Measurements from ENCODE around the gene BNIP5.

The BNIP5 gene

GRCh38 chr6:36378936-36379335 is 42.2 kb upstream of the BNIP5 start:
- TF ChIP-seq ZNF274 (IDR thresholded peaks at IDR 0.05; ENCODE audit: low read depth, low read length) (no peak), YY1 (IDR thresholded peaks at IDR 0.05; ENCODE audit: insufficient read depth, insufficient read length) (no peak), SUZ12 (IDR thresholded peaks at IDR 0.05; ENCODE audit: extremely low read depth, insufficient read depth, insufficient read length) (no peak)
- Histone ChIP-seq H3K4me1 (ENCODE audit: insufficient read depth, insufficient read length) (no peaks in the 10 kb centered on the region), H3K4me3 (ENCODE audit: insufficient read length, low read depth) (no peak overlapping the region), H3K27me3 (ENCODE audit: insufficient read depth, insufficient read length) (no peaks in the 10 kb centered on the region), H3K9ac (ENCODE audit: insufficient read length, low read depth) (no peak overlapping the region), H3K9me3 (ENCODE audit: insufficient read depth, low read length) (no peaks in the 10 kb centered on the region), H3K36me3 (ENCODE audit: insufficient read depth, insufficient read length, low read length) (no peaks in the 10 kb centered on the region)
- DNase-seq (ENCODE audit: low read depth, low spot score): no peak

- no peak for DNase-seq (ENCODE audit: low read depth, low spot score)
- TF ChIP-seq YY1 (IDR thresholded peaks at IDR 0.05; ENCODE audit: insufficient read depth, insufficient read length): no peak
- Histone ChIP-seq H3K4me1 (ENCODE audit: insufficient read depth, insufficient read length) (no peaks in the 10 kb centered on the region), H3K36me3 (ENCODE audit: insufficient read depth, insufficient read length, low read length) (no peaks in the 10 kb centered on the region), H3K4me3 (ENCODE audit: insufficient read length, low read depth) (no peak overlapping the region), H3K9me3 (ENCODE audit: insufficient read depth, low read length) (no peaks in the 10 kb centered on the region), H3K9ac (ENCODE audit: insufficient read length, low read depth) (no peak overlapping the region), H3K27me3 (ENCODE audit: insufficient read depth, insufficient read length) (no peaks in the 10 kb centered on the region)
These were observed 41.7 kb upstream of the BNIP5 start for GRCh38 chr6:36378243-36378920.

DNA sequence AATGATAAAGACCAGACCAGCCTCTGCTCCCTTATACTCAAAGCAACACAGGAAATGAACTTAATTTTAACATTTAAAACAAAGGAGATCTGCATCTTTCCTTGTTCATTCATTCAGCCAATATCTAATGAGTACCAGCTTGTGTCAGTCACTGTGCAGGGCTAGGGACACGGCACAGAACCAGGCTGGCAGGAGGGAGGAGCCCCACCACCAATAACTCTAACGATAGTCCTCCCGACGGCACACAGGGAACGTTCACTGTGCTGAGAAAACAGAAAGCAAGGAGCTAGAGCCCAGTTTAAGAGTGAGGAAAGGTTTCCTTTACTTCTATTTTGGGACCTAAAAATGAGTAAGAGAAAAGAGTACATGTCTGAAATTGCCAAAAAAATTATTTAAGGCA is 40.9 kb upstream of the BNIP5 start:
- no peak for DNase-seq (ENCODE audit: low read depth, low spot score)
- Histone ChIP-seq H3K4me3 (ENCODE audit: insufficient read length, low read depth) (no peak overlapping the region), H3K36me3 (ENCODE audit: insufficient read depth, insufficient read length, low read length) (no peaks in the 10 kb centered on the region), H3K27me3 (ENCODE audit: insufficient read depth, insufficient read length) (no peaks in the 10 kb centered on the region), H3K9ac (ENCODE audit: insufficient read length, low read depth) (no peak overlapping the region), H3K9me3 (ENCODE audit: insufficient read depth, low read length) (no peaks in the 10 kb centered on the region), H3K4me1 (ENCODE audit: insufficient read depth, insufficient read length) (peaks cover 3% of the 10 kb centered on the region)
- TF ChIP-seq SUZ12 (IDR thresholded peaks at IDR 0.05; ENCODE audit: extremely low read depth, insufficient read depth, insufficient read length) (no peak), ZNF274 (IDR thresholded peaks at IDR 0.05; ENCODE audit: low read depth, low read length) (no peak), YY1 (IDR thresholded peaks at IDR 0.05; ENCODE audit: insufficient read depth, insufficient read length) (no peak)

DNA sequence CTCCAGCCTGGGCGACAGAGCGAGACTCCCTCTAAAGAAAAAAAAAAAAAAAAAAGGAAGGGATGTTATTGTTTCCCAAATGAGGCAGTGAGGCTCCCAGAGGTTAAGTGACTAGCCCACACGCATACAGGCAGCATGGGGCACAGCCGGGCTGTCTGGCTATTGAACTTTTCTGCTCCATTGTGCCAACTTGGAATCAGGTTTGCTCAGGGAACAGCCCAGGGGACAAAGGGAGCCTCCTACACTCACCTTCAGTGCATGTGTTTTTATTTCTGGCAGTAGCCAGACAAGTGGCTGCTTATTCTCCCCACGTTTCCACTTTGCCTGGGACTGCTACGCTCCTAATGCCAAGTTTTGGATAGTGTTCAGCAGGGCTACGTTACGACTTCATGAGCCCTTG is 40.1 kb upstream of the BNIP5 start:
- H3K27me3 ChIP-seq (ENCODE audit: insufficient read depth, insufficient read length): no peaks in the 10 kb centered on the region
- no peak for TF ChIP-seq SUZ12 (IDR thresholded peaks at IDR 0.05; ENCODE audit: extremely low read depth, insufficient read depth, insufficient read length)
- no peak for TF ChIP-seq YY1 (IDR thresholded peaks at IDR 0.05; ENCODE audit: insufficient read depth, insufficient read length)
- TF ChIP-seq ZNF274 (IDR thresholded peaks at IDR 0.05; ENCODE audit: low read depth, low read length): no peak
- H3K9me3 ChIP-seq (ENCODE audit: insufficient read depth, low read length): no peaks in the 10 kb centered on the region
- H3K4me1 ChIP-seq (ENCODE audit: insufficient read depth, insufficient read length): peaks cover 3% of the 10 kb centered on the region
- no peak overlapping the region for H3K9ac ChIP-seq (ENCODE audit: insufficient read length, low read depth)
- H3K4me3 ChIP-seq (ENCODE audit: insufficient read length, low read depth): no peak overlapping the region
- peak; percentile 33 for DNase-seq (ENCODE audit: low read depth, low spot score)
- no peaks in the 10 kb centered on the region for H3K36me3 ChIP-seq (ENCODE audit: insufficient read depth, insufficient read length, low read length)

DNA sequence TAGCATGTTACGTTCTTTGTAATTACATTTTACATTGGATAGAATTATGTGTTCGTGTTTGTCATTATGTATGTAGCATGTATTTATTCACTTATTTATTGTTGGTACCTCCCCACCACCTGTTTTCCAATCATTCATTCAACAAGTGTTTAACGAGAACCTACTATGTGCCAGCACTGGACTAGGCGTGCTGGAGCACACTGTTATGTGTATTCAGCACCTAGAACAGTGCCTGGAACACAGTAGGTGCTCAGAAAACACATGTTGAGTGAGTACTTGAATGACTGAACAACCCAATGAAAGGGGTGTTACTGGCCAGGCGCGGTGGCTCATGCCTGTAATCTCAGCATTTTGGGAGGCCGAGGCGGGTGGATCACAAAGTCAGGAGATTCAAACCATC is 39.5 kb upstream of the BNIP5 start:
- H3K4me3 ChIP-seq (ENCODE audit: insufficient read length, low read depth): no peak overlapping the region
- H3K4me1 ChIP-seq (ENCODE audit: insufficient read depth, insufficient read length): peaks cover 6% of the 10 kb centered on the region
- TF ChIP-seq SUZ12 (IDR thresholded peaks at IDR 0.05; ENCODE audit: extremely low read depth, insufficient read depth, insufficient read length): no peak
- TF ChIP-seq YY1 (IDR thresholded peaks at IDR 0.05; ENCODE audit: insufficient read depth, insufficient read length): no peak
- no peak for TF ChIP-seq ZNF274 (IDR thresholded peaks at IDR 0.05; ENCODE audit: low read depth, low read length)
- DNase-seq (ENCODE audit: low read depth, low spot score): no peak
- no peaks in the 10 kb centered on the region for H3K36me3 ChIP-seq (ENCODE audit: insufficient read depth, insufficient read length, low read length)
- no peaks in the 10 kb centered on the region for H3K9me3 ChIP-seq (ENCODE audit: insufficient read depth, low read length)
- H3K9ac ChIP-seq (ENCODE audit: insufficient read length, low read depth): no peak overlapping the region
- no peaks in the 10 kb centered on the region for H3K27me3 ChIP-seq (ENCODE audit: insufficient read depth, insufficient read length)

DNA sequence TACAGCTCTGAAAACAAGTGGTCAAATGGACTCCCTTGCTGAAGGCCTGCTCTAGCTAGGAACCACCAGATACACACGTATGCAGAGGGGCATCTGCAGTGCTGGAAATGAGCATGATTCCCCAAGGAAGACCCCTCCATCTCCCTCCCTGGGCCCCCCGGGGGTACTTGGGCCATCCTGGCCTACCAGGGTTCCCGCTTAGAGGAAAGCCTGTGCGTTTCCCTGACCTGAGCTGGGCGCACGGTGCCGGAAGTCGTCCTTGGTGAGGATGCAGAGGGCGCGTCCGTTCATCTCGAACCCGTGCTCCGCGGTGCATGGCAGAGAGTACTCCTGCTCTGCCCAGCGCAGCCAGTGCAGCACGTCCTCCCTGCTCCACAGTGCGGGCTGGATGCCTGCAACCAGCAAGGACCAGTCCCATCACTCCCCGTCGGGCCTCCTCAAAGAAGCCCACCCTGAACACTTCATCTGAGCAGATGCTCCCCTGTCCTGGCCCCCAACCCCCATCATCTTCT is 39.0 kb upstream of the BNIP5 start:
- TF ChIP-seq ZNF274 (IDR thresholded peaks at IDR 0.05; ENCODE audit: low read depth, low read length) (no peak), SUZ12 (IDR thresholded peaks at IDR 0.05; ENCODE audit: extremely low read depth, insufficient read depth, insufficient read length) (no peak), YY1 (IDR thresholded peaks at IDR 0.05; ENCODE audit: insufficient read depth, insufficient read length) (no peak)
- Histone ChIP-seq H3K4me1 (ENCODE audit: insufficient read depth, insufficient read length) (peaks cover 6% of the 10 kb centered on the region), H3K9ac (ENCODE audit: insufficient read length, low read depth) (no peak overlapping the region), H3K9me3 (ENCODE audit: insufficient read depth, low read length) (no peaks in the 10 kb centered on the region), H3K27me3 (ENCODE audit: insufficient read depth, insufficient read length) (no peaks in the 10 kb centered on the region), H3K36me3 (ENCODE audit: insufficient read depth, insufficient read length, low read length) (no peaks in the 10 kb centered on the region), H3K4me3 (ENCODE audit: insufficient read length, low read depth) (no peak overlapping the region)
- no peak for DNase-seq (ENCODE audit: low read depth, low spot score)

GRCh38 chr6:36374972-36375371 is 38.3 kb upstream of the BNIP5 start:
- H3K4me3 ChIP-seq (ENCODE audit: insufficient read length, low read depth): no peak overlapping the region
- no peak for DNase-seq (ENCODE audit: low read depth, low spot score)
- H3K9me3 ChIP-seq (ENCODE audit: insufficient read depth, low read length): no peaks in the 10 kb centered on the region
- no peaks in the 10 kb centered on the region for H3K27me3 ChIP-seq (ENCODE audit: insufficient read depth, insufficient read length)
- H3K4me1 ChIP-seq (ENCODE audit: insufficient read depth, insufficient read length): peaks cover 6% of the 10 kb centered on the region
- no peak overlapping the region for H3K9ac ChIP-seq (ENCODE audit: insufficient read length, low read depth)
- no peaks in the 10 kb centered on the region for H3K36me3 ChIP-seq (ENCODE audit: insufficient read depth, insufficient read length, low read length)
- no peak for TF ChIP-seq SUZ12 (IDR thresholded peaks at IDR 0.05; ENCODE audit: extremely low read depth, insufficient read depth, insufficient read length)
- no peak for TF ChIP-seq YY1 (IDR thresholded peaks at IDR 0.05; ENCODE audit: insufficient read depth, insufficient read length)
- TF ChIP-seq ZNF274 (IDR thresholded peaks at IDR 0.05; ENCODE audit: low read depth, low read length): no peak
